ENCODE data around the gene COG5.

The COG5 gene

DNA sequence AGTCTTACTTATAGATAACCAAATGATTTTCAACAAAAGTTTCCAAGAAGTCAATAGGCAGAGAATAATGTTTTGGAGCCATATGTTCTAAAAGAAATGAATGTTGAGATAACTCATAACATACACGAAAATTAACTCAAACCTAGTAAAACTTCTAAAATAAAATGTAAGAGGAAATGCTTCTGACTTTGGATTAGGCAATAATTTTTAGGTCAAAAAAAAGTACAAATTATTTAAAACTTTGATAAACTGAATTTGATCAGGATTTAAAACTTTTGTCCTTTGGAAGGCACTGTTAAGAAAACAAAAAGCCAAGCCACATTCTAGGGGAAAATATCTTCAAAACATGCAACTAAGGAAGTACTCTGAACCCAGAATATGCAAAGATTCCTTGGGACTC lies 242.1 kb downstream of the COG5 start:
- no peak for DNase-seq

DNA sequence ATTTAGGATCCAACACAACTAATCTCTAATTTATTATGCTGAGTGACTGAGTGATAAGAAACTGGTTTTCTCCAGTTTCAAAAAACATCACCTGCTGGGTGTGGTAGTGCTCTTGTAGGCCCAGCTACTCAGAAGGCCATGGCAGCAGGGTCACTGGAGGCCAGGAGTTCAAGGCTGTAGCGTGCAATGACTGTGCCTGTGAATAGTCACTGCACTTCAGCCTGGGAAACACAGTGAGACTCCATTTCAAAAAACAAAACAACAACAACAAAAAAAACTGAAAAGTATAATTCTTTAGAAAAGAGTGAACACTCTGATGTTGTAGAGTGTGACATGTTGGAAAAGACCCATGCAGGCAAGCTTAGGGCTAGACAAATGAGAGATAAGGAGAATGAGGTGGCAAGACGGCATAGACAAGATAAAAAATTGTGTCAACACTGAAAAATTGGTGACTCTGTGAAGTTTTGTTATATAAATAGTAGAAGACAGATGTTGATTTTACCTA lies 243.9 kb downstream of the COG5 start:
- peak; percentile 57 for DNase-seq

DNA sequence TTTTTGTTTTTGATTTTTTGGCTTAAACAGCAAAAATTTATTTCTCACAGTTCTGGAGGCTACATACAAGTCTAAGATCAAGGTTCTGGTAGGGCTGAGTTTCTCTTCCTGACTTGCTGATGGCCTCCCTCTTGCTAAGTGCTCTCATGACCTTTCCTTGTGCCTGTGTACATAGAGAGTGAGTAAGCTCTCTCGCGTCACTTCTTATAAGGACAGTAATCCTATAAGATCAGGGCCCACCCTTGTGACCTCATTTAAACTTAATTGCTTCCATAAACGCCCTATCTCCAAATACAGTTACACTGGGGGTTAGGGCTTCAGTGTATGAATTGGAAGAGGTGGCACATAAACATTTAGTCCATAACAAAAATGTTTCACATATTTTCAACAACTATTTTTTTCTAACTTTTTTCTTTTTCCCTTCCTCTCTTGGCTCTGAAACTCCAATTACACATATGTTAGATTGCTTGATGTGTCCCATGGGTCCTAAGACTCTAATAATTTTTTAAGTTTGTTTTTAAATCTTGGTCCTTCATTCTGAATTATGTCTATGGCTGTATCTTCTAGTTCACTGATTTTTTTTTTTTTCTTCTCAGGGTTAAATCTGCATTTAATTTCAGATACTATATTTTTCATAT lies 245.1 kb downstream of the COG5 start:
- peak; percentile 79 for DNase-seq

DNA sequence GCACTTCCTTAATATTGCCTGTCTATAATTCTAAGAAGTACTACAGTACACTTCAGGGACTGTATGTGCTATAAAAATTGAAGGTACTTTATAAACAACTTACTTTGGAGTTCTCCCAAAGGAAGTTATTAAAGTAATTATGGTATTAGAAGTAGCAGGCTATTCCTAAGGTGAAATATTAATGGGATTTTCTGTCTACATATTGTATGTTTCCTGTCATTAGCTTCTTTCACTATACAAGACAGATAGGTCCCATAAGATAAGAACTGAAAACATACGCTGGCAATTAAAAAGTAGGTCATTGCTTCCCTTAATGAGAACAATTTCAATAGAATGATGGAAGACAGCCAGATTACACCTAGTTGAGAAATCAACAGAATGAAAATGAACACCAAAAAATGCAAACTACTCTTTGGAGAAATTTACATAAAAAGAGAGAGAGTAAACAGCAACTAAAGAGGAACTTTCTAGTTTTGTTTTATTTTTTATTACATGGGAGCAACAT lies 248.0 kb downstream of the COG5 start:
- DNase-seq: peak; percentile 20

- DNase-seq: no peak
Measured at GRCh38 chr7:107313355-107313754, 250.4 kb downstream of the COG5 start.

DNA sequence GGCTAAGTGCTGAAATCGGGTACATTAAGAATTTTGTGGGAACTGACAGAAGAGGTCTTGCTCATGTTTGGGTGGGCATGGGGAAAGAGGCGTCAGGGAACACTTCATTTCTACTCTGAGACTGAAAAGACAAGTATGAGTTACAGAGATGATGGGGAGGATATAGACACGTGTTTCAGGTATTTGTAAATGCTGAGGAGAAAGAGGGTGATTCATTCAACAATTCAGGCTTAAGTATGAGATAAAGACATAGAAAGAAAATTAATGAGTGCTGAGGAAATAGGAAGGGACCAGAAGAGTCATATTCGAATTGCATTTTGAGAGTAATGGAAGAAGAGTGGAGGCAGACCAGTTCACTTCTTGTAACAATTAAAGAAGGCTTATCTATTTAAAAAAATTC lies 251.3 kb downstream of the COG5 start:
- DNase-seq: no peak

GRCh38 chr7:107309296-107309695 lies 254.4 kb downstream of the COG5 start:
- peak; percentile 77 for DNase-seq

DNA sequence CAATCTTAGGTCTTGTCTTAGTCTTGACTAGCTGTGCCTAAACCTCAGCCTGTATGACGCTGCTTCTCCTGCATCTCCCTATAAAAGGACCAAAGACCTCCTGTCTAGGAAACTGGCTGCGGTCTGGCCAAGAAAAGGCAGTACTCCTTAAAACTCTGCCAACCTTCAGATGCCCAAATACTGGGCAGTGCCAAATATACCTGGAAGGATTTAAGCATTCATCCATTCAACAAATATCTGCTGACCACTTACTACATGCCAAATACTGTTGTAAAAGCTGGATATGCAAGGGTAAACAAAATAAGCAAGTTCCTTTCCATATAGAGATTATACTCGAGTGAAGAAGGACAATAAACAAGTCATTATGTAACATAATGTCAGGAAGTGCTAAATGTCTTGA lies 259.1 kb downstream of the COG5 start:
- no peak for DNase-seq

GRCh38 chr7:107304063-107304462 lies 259.7 kb downstream of the COG5 start:
- DNase-seq: no peak

GRCh38 chr7:107302250-107302847 lies 261.4 kb downstream of the COG5 start:
- no peak for DNase-seq

- no peak for DNase-seq
Measured at GRCh38 chr7:107294182-107294581, 269.5 kb downstream of the COG5 start.

GRCh38 chr7:107292591-107292990 lies 271.1 kb downstream of the COG5 start:
- no peak for DNase-seq

- no peak for DNase-seq
Measured at GRCh38 chr7:107291434-107291833, 272.3 kb downstream of the COG5 start.

DNA sequence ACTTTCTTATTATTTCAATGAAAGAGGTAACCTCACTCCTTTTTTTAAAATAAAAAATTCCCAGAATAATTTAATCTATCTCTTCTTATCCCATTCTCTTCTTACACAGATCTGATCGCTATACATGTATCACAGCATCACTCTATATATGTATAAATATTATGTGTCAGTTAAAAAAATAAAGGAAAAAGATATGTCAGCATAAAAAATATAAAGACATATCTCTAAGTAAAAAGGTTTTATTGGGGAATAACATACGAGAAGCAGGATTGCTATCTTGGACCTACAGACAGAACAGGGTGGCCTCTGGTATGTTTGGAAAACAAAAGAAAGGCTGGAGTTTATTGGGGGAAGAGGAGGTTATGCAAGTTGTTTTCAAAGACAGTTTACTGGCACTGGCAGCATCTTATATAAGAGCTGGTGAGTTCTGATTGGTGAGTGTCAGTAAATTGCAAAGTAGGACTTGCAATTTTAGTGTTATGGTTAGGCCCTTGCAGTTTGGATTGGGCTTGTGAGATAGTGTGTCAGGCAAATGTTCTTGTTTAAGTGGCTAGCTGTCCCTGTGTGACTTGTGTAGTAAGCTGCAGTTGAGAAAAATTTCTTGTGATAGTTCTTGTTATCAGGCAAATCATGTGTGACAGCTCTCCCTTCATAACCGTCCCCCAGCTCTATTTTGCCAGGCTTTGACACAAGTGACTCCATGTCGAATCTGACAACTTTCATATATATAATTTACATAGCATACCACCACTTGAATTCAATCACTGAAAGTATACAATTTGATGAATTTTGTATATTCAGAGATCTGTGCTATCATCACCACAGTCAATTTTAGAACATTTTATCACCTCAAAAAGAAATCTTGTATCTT lies 276.7 kb downstream of the COG5 start:
- DNase-seq: no peak

DNA sequence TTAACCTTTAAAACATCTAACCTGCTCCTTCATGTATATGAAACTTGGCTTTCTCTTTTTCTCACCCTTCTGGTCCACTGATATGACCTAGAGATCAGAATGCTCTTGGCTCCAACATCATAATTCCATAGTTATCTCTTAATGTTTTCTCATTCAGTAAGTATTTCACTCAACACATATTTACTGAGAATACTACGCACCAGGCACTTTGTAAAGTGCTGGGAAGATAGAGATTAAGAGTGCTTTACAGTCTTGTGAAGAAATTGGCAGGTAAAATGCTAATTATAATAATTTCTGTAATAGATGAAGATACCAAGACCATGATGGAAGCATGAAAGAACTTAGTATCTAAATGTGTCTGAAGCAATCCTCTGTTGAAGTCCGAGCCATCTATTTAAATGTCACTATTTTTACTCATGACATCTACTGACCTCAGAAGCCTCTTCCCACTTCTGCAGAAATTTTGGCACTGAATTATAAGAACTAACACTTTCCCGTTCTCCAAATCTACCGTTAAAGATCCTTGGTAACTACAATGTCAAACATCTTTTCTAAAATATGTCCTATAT lies 278.7 kb downstream of the COG5 start:
- DNase-seq: no peak

DNA sequence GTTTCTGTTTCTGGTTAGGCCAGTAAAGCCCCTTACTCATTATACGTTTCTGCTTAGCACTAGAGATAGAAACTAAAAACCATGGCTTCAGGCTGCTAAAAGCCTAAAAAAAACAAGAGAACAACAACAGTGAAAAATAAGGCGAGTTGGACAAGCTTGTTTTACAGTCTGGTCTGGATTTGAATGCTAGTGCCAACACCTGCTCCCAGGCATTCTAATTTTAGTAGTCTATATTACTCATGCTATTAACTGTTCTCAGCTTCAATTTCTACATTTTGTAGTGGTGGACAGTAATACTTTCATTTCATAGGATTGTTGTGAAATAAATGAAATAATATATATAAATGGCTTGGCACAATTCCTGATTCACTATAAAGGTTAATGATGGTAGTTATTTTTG lies 286.4 kb downstream of the COG5 start:
- DNase-seq: no peak

- no peak for DNase-seq
Measured at GRCh38 chr7:107276220-107276827, 287.4 kb downstream of the COG5 start.

DNA sequence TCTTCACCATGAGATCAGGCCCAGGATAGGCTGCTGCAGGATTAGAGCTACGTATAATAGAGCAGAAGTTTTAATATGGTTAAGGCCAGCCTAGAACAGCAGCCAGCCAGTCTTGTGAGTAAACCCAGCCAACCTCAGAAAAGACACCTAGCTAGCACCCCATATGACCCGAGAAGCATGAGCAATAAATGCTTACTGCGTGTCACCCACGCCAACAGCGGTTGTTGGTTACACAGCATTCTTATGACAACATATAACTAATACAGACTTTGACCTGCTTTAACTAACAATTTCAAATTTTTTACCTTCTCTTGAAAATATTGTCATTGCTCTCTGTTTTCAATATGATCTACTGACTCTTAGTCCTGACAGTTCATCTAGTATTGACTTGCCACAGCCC lies 289.2 kb downstream of the COG5 start:
- DNase-seq: no peak

- no peak for DNase-seq
Measured at GRCh38 chr7:107269790-107270189, 293.9 kb downstream of the COG5 start.

DNA sequence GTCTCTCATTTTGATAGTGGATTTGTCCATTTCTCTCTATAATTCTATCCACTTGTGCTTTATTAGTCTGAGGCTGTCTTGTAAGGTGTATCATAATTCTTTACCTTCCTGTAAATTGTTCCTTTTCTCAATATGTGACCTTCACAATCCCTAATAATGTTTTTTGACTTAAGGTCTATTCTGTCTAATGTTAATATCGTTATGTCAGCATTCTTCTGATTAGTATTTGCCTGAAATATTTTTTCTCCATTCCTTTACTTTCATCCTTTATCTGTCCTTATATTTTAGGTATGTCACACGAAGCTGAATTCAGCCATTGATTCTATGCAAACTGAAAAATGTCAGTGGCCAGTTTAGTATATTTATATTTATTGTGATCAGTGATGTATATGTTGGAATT lies 295.1 kb downstream of the COG5 start:
- DNase-seq: no peak

GRCh38 chr7:107267138-107267537 lies 296.6 kb downstream of the COG5 start:
- no peak for DNase-seq

DNA sequence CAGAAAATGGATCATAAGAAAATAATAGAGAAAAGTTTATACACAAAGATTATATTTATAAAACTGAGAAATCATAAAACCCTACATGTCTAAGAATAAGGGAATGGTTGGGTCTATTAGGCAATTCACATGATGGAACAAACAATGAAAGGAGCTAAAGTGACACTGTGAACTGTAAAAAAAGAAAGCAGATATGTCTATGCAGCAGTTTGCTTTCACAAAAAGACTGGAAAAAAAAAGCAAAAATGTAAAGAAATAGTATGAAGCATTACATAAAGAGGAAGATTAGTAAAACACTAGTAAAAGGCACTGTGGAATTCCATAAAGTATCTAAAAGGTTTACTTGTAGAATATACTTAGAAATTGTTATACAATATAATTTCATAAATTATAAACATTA lies 299.0 kb downstream of the COG5 start:
- DNase-seq: no peak

- DNase-seq: no peak
Measured at GRCh38 chr7:107262857-107263256, 300.9 kb downstream of the COG5 start.

Data from hematopoietic multipotent progenitor cell treated with erythropoietin and hydrocortisone succinate and interleukin-3 and kit ligand, for 8 days (in vitro differentiated cells).